ENCODE results near the gene AGPAT4. TPM values are rescaled to one million over a fixed set of nuclear protein-coding genes. Genes with fewer than 3 reads are reported as not detected.

Gene AGPAT4
- total RNA-seq, 2 donors from 2014 or later: 3.6 to 9.2 TPM

GRCh38 chr6:161107779-161108730, 165.8 kb downstream of the AGPAT4 start:
- no peak overlapping the region for H3K4me3 ChIP-seq
- DNase-seq: no peak
- no peaks in the 10 kb centered on the region for H3K27me3 ChIP-seq
- H3K4me1 ChIP-seq: no peaks in the 10 kb centered on the region
- intact Hi-C loops (cut with DNase I): no loop called here
- H3K36me3 ChIP-seq: no peaks in the 10 kb centered on the region
- no peak overlapping the region for H3K27ac ChIP-seq
- H3K9me3 ChIP-seq: no peaks in the 10 kb centered on the region
- H3K9ac ChIP-seq (ENCODE audit: low read depth in 2 of 2, low read length in 2 of 2): no peak overlapping the region
- no peak for TF ChIP-seq CTCF (IDR thresholded peaks at IDR 0.05)

GRCh38 chr6:161105408-161105807, 168.5 kb downstream of the AGPAT4 start:
- Histone ChIP-seq H3K4me1 (no peaks in the 10 kb centered on the region), H3K9me3 (no peaks in the 10 kb centered on the region), H3K9ac (ENCODE audit: low read depth in 2 of 2, low read length in 2 of 2) (no peak overlapping the region), H3K27me3 (no peaks in the 10 kb centered on the region), H3K36me3 (peaks cover 6% of the 10 kb centered on the region), H3K27ac (no peak overlapping the region), H3K4me3 (no peak overlapping the region)
- no peak for DNase-seq
- no peak for TF ChIP-seq CTCF (IDR thresholded peaks at IDR 0.05)
- intact Hi-C loops (cut with DNase I): no loop called here

GRCh38 chr6:161104966-161105365, 168.9 kb downstream of the AGPAT4 start:
- no peaks in the 10 kb centered on the region for H3K4me1 ChIP-seq
- H3K27ac ChIP-seq: no peak overlapping the region
- no peaks in the 10 kb centered on the region for H3K9me3 ChIP-seq
- TF ChIP-seq CTCF (IDR thresholded peaks at IDR 0.05): no peak
- intact Hi-C loops (cut with DNase I): no loop called here
- H3K4me3 ChIP-seq: no peak overlapping the region
- no peaks in the 10 kb centered on the region for H3K27me3 ChIP-seq
- peaks cover 6% of the 10 kb centered on the region for H3K36me3 ChIP-seq
- no peak overlapping the region for H3K9ac ChIP-seq (ENCODE audit: low read depth in 2 of 2, low read length in 2 of 2)
- DNase-seq: no peak

GRCh38 chr6:161103475-161103874, 170.4 kb downstream of the AGPAT4 start:
- no peak for DNase-seq
- no peak for TF ChIP-seq CTCF (IDR thresholded peaks at IDR 0.05)
- Histone ChIP-seq H3K27ac (no peak overlapping the region), H3K9me3 (no peaks in the 10 kb centered on the region), H3K9ac (ENCODE audit: low read depth in 2 of 2, low read length in 2 of 2) (no peak overlapping the region), H3K4me1 (no peaks in the 10 kb centered on the region), H3K4me3 (no peak overlapping the region), H3K27me3 (no peaks in the 10 kb centered on the region), H3K36me3 (peaks cover 6% of the 10 kb centered on the region)
- intact Hi-C loops (cut with DNase I): no loop called here

- no peak overlapping the region for H3K27ac ChIP-seq
Observed at GRCh38 chr6:161101517-161101916, 172.3 kb downstream of the AGPAT4 start.

More at GRCh38 chr6:161101517-161101916, 172.3 kb downstream of the AGPAT4 start:
- Histone ChIP-seq H3K36me3 (peaks cover 6% of the 10 kb centered on the region), H3K9me3 (no peaks in the 10 kb centered on the region), H3K27me3 (no peaks in the 10 kb centered on the region), H3K9ac (ENCODE audit: low read depth in 2 of 2, low read length in 2 of 2) (no peak overlapping the region), H3K4me3 (no peak overlapping the region), H3K4me1 (no peaks in the 10 kb centered on the region)
- intact Hi-C loops (cut with DNase I): no loop called here
- no peak for DNase-seq
- TF ChIP-seq CTCF (IDR thresholded peaks at IDR 0.05): no peak
